NCI-H1048 (cell line): ENCODE measurements around the gene MIER1.

Source experiments
- DNase-seq: peaks from one replicate; lab custom pipeline; 2025; lab: John Stamatoyannopoulos, UW

The MIER1 gene

GRCh38 chr1:66999640-67000400 lies 75.0 kb downstream of the MIER1 start:
- DNase-seq = no peak

DNA sequence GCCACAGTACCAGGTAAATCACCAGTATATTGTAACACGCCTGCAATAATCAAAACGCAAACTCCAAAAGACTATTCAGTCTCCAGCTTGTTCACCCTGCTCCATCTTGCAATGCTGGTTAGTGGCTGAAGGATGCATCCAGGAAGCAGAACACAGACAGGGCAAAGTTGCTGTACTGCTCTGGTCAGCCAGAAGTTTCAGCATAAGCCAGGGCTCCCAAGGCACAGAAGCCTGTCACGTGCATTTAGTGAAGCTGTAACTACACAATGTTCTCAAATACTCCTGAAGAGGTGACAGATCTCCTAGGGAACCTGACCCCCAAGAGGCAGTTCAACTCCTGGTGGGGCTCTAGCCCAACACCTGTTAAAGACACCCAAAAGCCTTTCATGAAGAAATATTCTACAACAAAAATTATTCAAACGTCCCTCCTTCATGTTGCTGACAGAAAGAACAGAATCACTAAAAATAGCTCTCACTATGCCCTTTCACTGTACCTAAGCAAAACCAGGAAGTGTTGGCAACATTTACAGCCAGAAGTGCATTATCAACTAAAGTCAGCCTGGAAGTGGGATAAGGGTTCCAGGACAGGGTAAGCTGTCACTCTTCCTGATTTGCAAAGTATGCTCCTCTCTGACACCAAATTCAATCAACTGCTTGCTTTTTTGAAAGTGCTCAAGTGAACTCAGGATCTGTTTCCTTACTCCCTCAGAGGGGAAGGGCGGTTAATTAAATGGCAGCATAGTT lies 77.1 kb downstream of the MIER1 start:
- DNase-seq = no peak

- DNase-seq = no peak
These were observed 79.4 kb downstream of the MIER1 start for GRCh38 chr1:67004176-67004575.

- DNase-seq = no peak
These were observed 80.3 kb downstream of the MIER1 start for GRCh38 chr1:67005068-67005467.

GRCh38 chr1:67009792-67010191 lies 85.0 kb downstream of the MIER1 start:
- no peak for DNase-seq

DNA sequence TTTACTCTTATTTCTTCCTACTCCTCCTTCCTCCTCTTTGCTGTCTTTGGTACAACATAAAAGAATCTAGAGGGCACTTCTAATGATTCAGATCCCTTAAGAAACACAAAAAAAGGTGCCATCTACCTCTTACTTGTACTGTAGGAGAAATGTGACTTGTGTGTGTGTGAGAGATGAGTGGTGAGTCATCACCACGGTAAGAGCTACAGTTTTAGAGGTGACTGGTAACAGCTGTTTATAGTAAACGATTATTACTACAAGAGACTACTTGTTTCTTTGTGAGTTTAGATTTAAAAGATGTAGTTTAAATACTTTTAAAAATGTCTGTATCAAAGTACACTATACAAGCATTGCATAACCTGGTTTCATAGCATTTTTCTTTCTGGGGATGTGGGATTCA lies 88.8 kb downstream of the MIER1 start:
- no peak for DNase-seq

- DNase-seq = no peak
These were observed 93.8 kb downstream of the MIER1 start for GRCh38 chr1:67018574-67018973.

GRCh38 chr1:67019121-67019520 lies 94.3 kb downstream of the MIER1 start:
- DNase-seq = no peak

DNA sequence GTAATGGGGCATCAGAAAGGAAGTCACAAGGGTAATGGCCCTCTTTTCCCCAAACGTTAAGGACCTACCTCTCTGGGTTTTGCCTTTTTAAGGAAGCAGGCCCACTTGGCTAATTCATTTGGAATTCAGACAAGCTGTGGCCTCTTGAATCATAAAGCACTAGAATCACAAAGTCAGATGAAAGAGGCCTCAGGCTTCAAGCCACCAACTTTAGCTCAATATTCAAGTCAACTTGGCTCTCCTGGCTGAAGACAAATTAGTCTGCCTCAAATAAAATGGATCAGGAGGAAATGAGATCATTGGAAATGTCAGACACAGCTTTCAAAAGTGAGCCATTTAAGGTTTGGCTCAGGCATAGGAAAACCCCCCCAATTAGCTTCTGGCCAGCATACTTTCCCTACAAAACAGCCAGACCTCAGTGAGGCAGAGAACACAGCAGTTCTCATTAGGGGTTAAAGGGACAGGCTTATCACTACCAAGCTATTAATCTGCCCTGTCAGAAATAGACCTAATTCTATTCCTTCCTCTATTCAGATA lies 94.9 kb downstream of the MIER1 start:
- no peak for DNase-seq

DNA sequence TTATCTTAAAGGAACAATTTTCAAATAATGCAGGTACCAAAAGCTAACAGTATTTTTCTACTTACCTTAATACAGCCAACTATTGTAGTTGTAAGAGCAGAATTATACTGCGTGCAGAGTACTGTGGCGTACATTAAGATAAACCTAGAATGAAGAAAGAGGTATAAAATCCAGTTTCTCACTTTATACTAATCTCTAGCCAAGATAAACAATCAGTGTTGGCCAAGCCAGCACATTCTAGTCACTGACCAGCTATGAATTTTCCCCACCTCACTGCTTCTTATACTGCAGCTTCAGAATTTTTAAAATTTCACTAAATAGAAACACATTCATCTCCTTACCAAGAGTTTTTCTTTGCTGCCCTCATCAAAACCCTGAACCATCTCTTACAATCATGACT lies 95.5 kb downstream of the MIER1 start:
- no peak for DNase-seq

- DNase-seq = no peak
These were observed 96.0 kb downstream of the MIER1 start for GRCh38 chr1:67020765-67021164.

GRCh38 chr1:67029472-67029871 lies 104.7 kb downstream of the MIER1 start:
- DNase-seq = no peak

- no peak for DNase-seq
These were observed 106.5 kb downstream of the MIER1 start for GRCh38 chr1:67031121-67031858.

DNA sequence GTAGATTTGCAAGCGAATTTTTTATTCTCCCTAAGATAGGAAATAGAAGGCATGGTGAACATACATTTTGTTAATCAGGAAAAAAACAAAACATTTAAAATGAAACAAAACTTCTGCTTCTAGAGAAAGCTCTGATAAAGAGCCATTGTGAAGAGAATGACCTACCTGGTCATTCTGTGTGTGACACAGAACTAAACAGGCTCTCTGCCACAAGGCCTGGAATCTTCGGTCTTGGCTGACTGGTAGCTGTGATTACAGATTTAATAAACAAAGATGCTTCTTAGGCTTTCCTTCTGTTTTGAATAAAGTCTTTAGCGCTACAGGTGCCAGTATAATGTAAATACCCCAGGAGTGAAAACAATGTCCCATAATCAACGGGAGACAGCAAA lies 107.1 kb downstream of the MIER1 start:
- DNase-seq = no peak
